PC-9 (cell line): ENCODE results near the gene C14orf132. TPM values are rescaled to one million over a fixed set of nuclear protein-coding genes. Genes with fewer than 3 reads are reported as not detected.
A peak's percentile ranks its signal among the peaks of the same experiment; 100 is the strongest.

Source experiments
- BruUV-seq: library from RNA; stranded (reverse); fragments of 400-500 nt; replicated peaks from 2 replicates; lab custom pipeline; 2021; lab: Mats Ljungman, UMichigan
- CTCF ChIA-PET: fragments of 300-600 bp; sonication (Branson Sonifier 250); formaldehyde crosslinking; loops from one replicate; lab custom pipeline; 2022; ENCODE audit warnings: antibody characterized with exemption; lab: Charles Lee
- POLR2A ChIA-PET: fragments of 300-600 bp; sonication (Branson Sonifier 250); formaldehyde crosslinking; loops from one replicate; lab custom pipeline; 2022; ENCODE audit warnings: antibody characterized with exemption; ENCODE audit not compliant: unreplicated experiment; lab: Charles Lee
- DNase-seq, 2 experiments: peaks; one replicate each; pipeline versions ENCODE4 v3.0.0 to v3.0.0-alpha.2; 2015 to 2022; ENCODE audit warnings: mixed read lengths in 1 of 2
- H2AFZ ChIP-seq: fragments of 200-600 bp; sonication (generic); 2 replicates; pipeline ENCODE4 v1.8.1; 2017; ENCODE audit warnings: antibody characterized with exemption
- H3F3A ChIP-seq: fragments of 200-600 bp; sonication (generic); 2 replicates; pipeline ENCODE4 v1.8.1; 2017; ENCODE audit warnings: antibody characterized with exemption, mild to moderate bottlenecking, low read depth; ENCODE audit not compliant: insufficient read depth
- H3K27ac ChIP-seq: fragments of 200-600 bp; sonication (generic); 2 replicates; pipeline ENCODE4 v1.6.1; 2016; ENCODE audit warnings: mixed run types
- H3K27me3 ChIP-seq: fragments of 200-600 bp; sonication (generic); 2 replicates; pipeline ENCODE4 v1.6.1; 2016; ENCODE audit warnings: low read depth, mixed run types; ENCODE audit not compliant: insufficient read depth
- H3K36me3 ChIP-seq: fragments of 200-600 bp; sonication (generic); 2 replicates; pipeline ENCODE4 v1.6.1; 2016; ENCODE audit warnings: low read depth, mixed run types
- H3K4me1 ChIP-seq: fragments of 200-600 bp; sonication (generic); replicated peaks from 2 replicates; pipeline ENCODE4 v1.6.1; 2016; ENCODE audit warnings: mixed run types; ENCODE audit not compliant: insufficient read depth
- H3K4me2 ChIP-seq: fragments of 200-600 bp; sonication (generic); 2 replicates; pipeline ENCODE4 v1.6.1; 2017; ENCODE audit warnings: mixed run types
- H3K4me3 ChIP-seq: fragments of 200-600 bp; sonication (generic); 2 replicates; pipeline ENCODE4 v1.6.1; 2016; ENCODE audit warnings: mixed run types
- H3K79me2 ChIP-seq: fragments of 200-600 bp; sonication (generic); 2 replicates; pipeline ENCODE4 v1.6.1; 2017; ENCODE audit warnings: low read depth, mixed run types
- H3K9me2 ChIP-seq: fragments of 200-600 bp; sonication (generic); 2 replicates; pipeline ENCODE4 v1.8.1; 2017; ENCODE audit warnings: mild to moderate bottlenecking; ENCODE audit not compliant: insufficient read depth
- H3K9me3 ChIP-seq: fragments of 200-600 bp; sonication (generic); 2 replicates; pipeline ENCODE4 v1.8.1; 2016; ENCODE audit warnings: low read depth; ENCODE audit not compliant: insufficient read depth
- H4K20me1 ChIP-seq: fragments of 200-600 bp; sonication (generic); 2 replicates; pipeline ENCODE4 v1.8.1; 2017; ENCODE audit not compliant: insufficient read depth
- CTCF ChIP-seq: fragments of 200-600 bp; sonication (generic); conservative IDR thresholded peaks from 2 replicates; pipeline ENCODE4 v1.6.1; 2017; ENCODE audit warnings: mixed run types, antibody characterized with exemption, mild to moderate bottlenecking, moderate library complexity
- EZH2 ChIP-seq: fragments of 200-600 bp; sonication (generic); IDR thresholded peaks from 2 replicates; pipeline ENCODE4 v1.8.0; 2017; ENCODE audit warnings: antibody characterized with exemption, low read depth
- intact Hi-C: fragments of 100-400 bp; cut with micrococcal nuclease; formaldehyde crosslinking; loops from one replicate; pipeline ENCODE4 v1.10.0; 2022; ENCODE audit not compliant: unreplicated experiment
- total RNA-seq: library from RNA; stranded (reverse); gene quantifications from 2 replicates; pipeline ENCODE4 v1.2.3, GENCODE V29; 2021

Gene C14orf132
- total RNA-seq, 1 experiment from 2014 or later = not detected

GRCh38 chr14:96135285-96135684, 96.1 kb downstream of the C14orf132 start:
- no peaks in the 10 kb centered on the region for H4K20me1 ChIP-seq
- peaks cover 29% of the 10 kb centered on the region for H3F3A ChIP-seq
- TF ChIP-seq CTCF (no peak), EZH2 (no peak)
- no peaks in the 10 kb centered on the region for H3K36me3 ChIP-seq
- H3K27me3 ChIP-seq = no peaks in the 10 kb centered on the region
- DNase-seq = peak; percentile 22 to 91
- H3K27ac ChIP-seq = peak overlapping the region; percentile 76
- intact Hi-C loops = no loop called here
- ChIA-PET POLR2A (interaction anchor here (0.8 kb wide), 1 partner anchor 130 kb away, joined by 3 read pairs; no protein-coding TSS in a partner anchor), CTCF (no interaction called here)
- H3K4me1 ChIP-seq = peaks cover 31% of the 10 kb centered on the region
- H3K4me2 ChIP-seq = peak overlapping the region; percentile 40
- H3K9me2 ChIP-seq = no peaks in the 10 kb centered on the region
- no TSS peak for BruUV-seq
- H3K4me3 ChIP-seq = no peak overlapping the region
- no peaks in the 10 kb centered on the region for H3K79me2 ChIP-seq
- H2AFZ ChIP-seq = peak overlapping the region; percentile 64; the same call in 1 of the 2 replicates
- H3K9me3 ChIP-seq = no peaks in the 10 kb centered on the region

GRCh38 chr14:96136371-96137005, 97.3 kb downstream of the C14orf132 start:
- H3K4me2 ChIP-seq = 0 out of 2 replicates have a peak overlapping the region, but pooled peaks have one; percentile 16
- no peaks in the 10 kb centered on the region for H3K9me3 ChIP-seq
- DNase-seq = peak; percentile 31 to 81
- no peak overlapping the region for H3K4me3 ChIP-seq
- no peaks in the 10 kb centered on the region for H3K79me2 ChIP-seq
- H3K4me1 ChIP-seq = peaks cover 24% of the 10 kb centered on the region
- H3K27me3 ChIP-seq = no peaks in the 10 kb centered on the region
- no peaks in the 10 kb centered on the region for H3K36me3 ChIP-seq
- no peaks in the 10 kb centered on the region for H4K20me1 ChIP-seq
- BruUV-seq = no TSS peak
- intact Hi-C loops = no loop called here
- ChIA-PET CTCF (interaction anchor here (0.6 kb wide), 2 partner anchors 38 to 126 kb away, joined by 8 to 15 read pairs; no protein-coding TSS in a partner anchor), POLR2A (interaction anchor here (0.6 kb wide), 1 partner anchor 17 kb away, joined by 4 read pairs; no protein-coding TSS in a partner anchor)
- peaks cover 21% of the 10 kb centered on the region for H3F3A ChIP-seq
- H3K27ac ChIP-seq = 0 out of 2 replicates have a peak overlapping the region, but pooled peaks have one; percentile 76
- H3K9me2 ChIP-seq = no peaks in the 10 kb centered on the region
- TF ChIP-seq CTCF = no peak
- TF ChIP-seq EZH2 = no peak
- no peak overlapping the region for H2AFZ ChIP-seq

GRCh38 chr14:96138241-96138640, 99.1 kb downstream of the C14orf132 start:
- Histone ChIP-seq H3K79me2 (no peaks in the 10 kb centered on the region), H3K9me2 (no peaks in the 10 kb centered on the region), H3F3A (peaks cover 21% of the 10 kb centered on the region), H4K20me1 (no peaks in the 10 kb centered on the region), H3K4me1 (peaks cover 24% of the 10 kb centered on the region), H3K27me3 (no peaks in the 10 kb centered on the region), H3K27ac (no peak overlapping the region), H3K9me3 (no peaks in the 10 kb centered on the region), H2AFZ (no peak overlapping the region), H3K4me3 (no peak overlapping the region), H3K4me2 (no peak overlapping the region), H3K36me3 (no peaks in the 10 kb centered on the region)
- POLR2A ChIA-PET = no interaction called here
- intact Hi-C loops = no loop called here
- CTCF ChIA-PET = no interaction called here
- DNase-seq = no peak
- BruUV-seq = no TSS peak
- TF ChIP-seq EZH2 (no peak), CTCF (no peak)
